Nephron progenitor cell (in vitro differentiated cells): Measurements from ENCODE around the gene POU2AF1.

ENCODE experiments used
- DNase-seq: peaks from one replicate; pipeline ENCODE4 v3.0.0; 2021
- H3K27ac Mint-ChIP-seq: 2 replicates; pipeline ENCODE4 v1.8.0; 2021; ENCODE audit warnings: mild to moderate bottlenecking, moderate library complexity, mixed read lengths
- H3K27me3 Mint-ChIP-seq: 2 replicates; pipeline ENCODE4 v1.8.0; 2021; ENCODE audit warnings: mild to moderate bottlenecking, low read depth, mixed read lengths; ENCODE audit not compliant: poor library complexity
- H3K36me3 Mint-ChIP-seq: 2 replicates; pipeline ENCODE4 v1.8.0; 2021; ENCODE audit warnings: low read depth, mixed read lengths
- H3K4me1 Mint-ChIP-seq: 2 replicates; pipeline ENCODE4 v1.8.0; 2021; ENCODE audit warnings: mixed read lengths
- H3K4me3 Mint-ChIP-seq: 2 replicates; pipeline ENCODE4 v1.8.0; 2021; ENCODE audit warnings: mild to moderate bottlenecking, moderate library complexity, mixed read lengths
- H3K9me3 Mint-ChIP-seq: 2 replicates; pipeline ENCODE4 v1.8.0; 2021; ENCODE audit warnings: mild to moderate bottlenecking, moderate library complexity, mixed read lengths
- CTCF ChIP-seq: fragments of 200-600 bp; sonication (generic); IDR thresholded peaks from 2 replicates; pipeline ENCODE4 v1.5.0; 2021; ENCODE audit warnings: antibody characterized with exemption

Gene POU2AF1

DNA sequence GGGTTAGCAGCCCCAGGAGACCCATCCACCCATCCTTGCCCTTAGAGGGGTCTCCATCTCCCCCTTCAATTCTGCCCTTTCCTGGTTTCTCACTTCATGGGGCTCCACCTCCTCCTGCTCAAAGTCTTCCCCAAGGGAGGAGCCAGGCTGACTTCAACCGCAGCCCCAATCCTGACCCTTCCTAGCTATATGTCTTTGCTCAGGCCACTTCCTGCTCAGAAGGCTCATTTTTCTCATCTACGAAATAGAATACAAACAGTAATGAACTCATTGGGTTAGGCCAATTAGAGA, 24.5 kb downstream of the POU2AF1 start:
- Mint-ChIP-seq H3K4me3 (no peak overlapping the region), H3K9me3 (no peaks in the 10 kb centered on the region), H3K27ac (no peak overlapping the region), H3K27me3 (peaks cover 22% of the 10 kb centered on the region), H3K4me1 (peaks cover 33% of the 10 kb centered on the region), H3K36me3 (no peaks in the 10 kb centered on the region)
- TF ChIP-seq CTCF: no peak
- DNase-seq: no peak

DNA sequence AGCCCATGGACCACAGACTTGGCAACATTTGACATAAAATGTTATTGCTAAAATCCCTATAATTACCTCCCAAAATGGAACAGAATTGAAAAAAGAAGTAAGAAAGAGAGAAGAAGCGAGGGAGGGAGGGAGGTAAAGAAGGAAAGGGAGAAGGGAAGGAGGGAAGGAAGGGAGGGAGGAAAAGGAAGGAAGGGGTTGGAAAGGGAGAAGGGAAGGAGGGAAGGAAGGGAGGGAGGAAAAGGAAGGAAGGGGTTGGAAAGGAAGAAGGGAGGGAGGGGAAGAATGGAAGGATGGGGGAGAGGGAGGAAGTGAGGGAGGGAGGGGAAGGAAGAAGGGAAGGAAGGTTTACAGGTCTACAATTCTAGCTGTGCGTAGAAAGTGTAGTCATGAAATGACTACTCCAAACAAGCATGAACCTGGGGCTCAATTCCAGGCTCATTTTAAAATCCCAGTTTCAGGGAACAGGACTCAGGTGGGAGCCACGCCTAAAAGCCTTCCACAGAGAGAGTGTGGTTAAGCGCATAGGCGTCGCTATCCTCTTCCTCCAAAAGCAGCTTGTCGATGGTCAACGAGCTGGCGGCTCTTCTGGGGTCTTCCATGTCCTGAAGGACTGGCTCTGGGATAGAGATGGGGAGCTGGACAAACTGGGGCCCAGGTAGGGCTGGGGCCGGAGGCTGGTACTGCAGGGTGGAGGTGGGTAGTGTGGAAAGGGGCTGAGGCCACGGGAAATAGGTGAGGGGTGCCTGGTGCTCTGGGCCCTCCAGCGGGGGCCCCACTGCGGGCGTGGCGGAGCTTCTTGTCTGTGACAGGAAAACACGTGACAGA, 25.1 kb downstream of the POU2AF1 start:
- H3K4me3 Mint-ChIP-seq: no peak overlapping the region
- no peak for TF ChIP-seq CTCF
- peaks cover 33% of the 10 kb centered on the region for H3K4me1 Mint-ChIP-seq
- peak overlapping the region; percentile 70 for H3K27ac Mint-ChIP-seq
- peaks cover 22% of the 10 kb centered on the region for H3K27me3 Mint-ChIP-seq
- no peak for DNase-seq
- H3K9me3 Mint-ChIP-seq: no peaks in the 10 kb centered on the region
- no peaks in the 10 kb centered on the region for H3K36me3 Mint-ChIP-seq

DNA sequence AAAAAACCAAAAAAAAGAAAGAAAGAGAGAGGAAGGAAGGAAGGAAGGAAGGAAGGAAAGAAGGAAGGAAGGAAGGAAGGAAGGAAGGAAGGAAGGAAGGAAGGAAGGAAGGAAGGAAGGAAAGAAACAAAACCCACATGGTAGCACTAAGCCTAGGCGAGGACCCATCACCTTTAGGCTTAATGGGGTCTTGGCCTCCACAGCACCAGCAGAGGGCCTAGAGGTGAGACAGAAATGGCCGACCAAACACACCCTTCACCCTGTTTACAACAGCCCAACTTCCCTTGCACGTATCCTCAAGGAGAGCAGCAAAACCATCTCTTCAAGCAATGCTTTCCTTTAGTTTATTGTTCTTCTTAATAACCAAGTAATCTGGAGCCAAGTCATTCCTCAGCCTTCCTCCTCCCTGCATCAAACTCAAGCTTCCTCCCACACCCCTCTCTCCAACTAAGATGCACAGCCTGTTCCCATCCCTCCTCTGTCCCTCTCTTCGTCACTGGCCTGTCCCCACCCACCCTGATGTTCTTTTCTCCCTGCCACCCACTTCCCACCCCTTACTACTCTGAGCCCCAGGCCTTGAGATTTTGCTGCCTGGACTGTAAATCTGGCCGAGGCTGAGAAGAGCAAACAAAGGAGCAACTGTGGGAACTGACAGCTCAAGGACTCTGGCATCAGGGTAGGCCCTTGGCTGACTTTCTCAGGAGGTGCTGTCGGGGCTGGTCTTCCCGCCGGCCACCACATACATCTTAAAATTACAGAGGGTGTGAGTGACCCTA, 26.0 kb downstream of the POU2AF1 start:
- H3K27me3 Mint-ChIP-seq: peaks cover 22% of the 10 kb centered on the region
- H3K27ac Mint-ChIP-seq: peak overlapping the region; percentile 70

GRCh38 chr11:111352231-111352746, 26.8 kb downstream of the POU2AF1 start:
- Mint-ChIP-seq H3K4me3 (no peak overlapping the region), H3K4me1 (peaks cover 33% of the 10 kb centered on the region), H3K36me3 (no peaks in the 10 kb centered on the region), H3K9me3 (no peaks in the 10 kb centered on the region), H3K27me3 (peaks cover 22% of the 10 kb centered on the region), H3K27ac (no peak overlapping the region)
- no peak for DNase-seq
- TF ChIP-seq CTCF: no peak

More for the DNA sequence above, 26.0 kb downstream of the POU2AF1 start:
- Mint-ChIP-seq H3K4me3 (peak overlapping the region; percentile 30), H3K36me3 (no peaks in the 10 kb centered on the region), H3K4me1 (peaks cover 33% of the 10 kb centered on the region), H3K9me3 (no peaks in the 10 kb centered on the region)
- no peak for TF ChIP-seq CTCF
- no peak for DNase-seq

GRCh38 chr11:111351374-111352055, 27.6 kb downstream of the POU2AF1 start:
- no peak for TF ChIP-seq CTCF
- H3K27ac Mint-ChIP-seq: peak overlapping the region; percentile 84
- DNase-seq: no peak
- no peaks in the 10 kb centered on the region for H3K9me3 Mint-ChIP-seq
- H3K27me3 Mint-ChIP-seq: peaks cover 23% of the 10 kb centered on the region
- H3K36me3 Mint-ChIP-seq: no peaks in the 10 kb centered on the region
- H3K4me1 Mint-ChIP-seq: peaks cover 28% of the 10 kb centered on the region
- peak overlapping the region; percentile 13 for H3K4me3 Mint-ChIP-seq
